SH-SY5Y (cell line): ENCODE results near the gene LTV1.

ENCODE experiments used
- GATA2 ChIP-seq: IDR thresholded peaks from 2 replicates; pipeline ENCODE4 v1.6.1; 2011; ENCODE audit warnings: mild to moderate bottlenecking, low read depth, low read length
- GATA3 ChIP-seq: IDR thresholded peaks from 2 replicates; pipeline ENCODE4 v1.6.1; 2011; ENCODE audit warnings: low read depth, mild to moderate bottlenecking, low read length, moderate library complexity

- TF ChIP-seq GATA2 = no peak
- TF ChIP-seq GATA3 = no peak
Observed at GRCh38 chr6:143806282-143807102, 36.6 kb upstream of the LTV1 start.
